GOT3 (cell line): ENCODE measurements around the gene BRD4.
"Not testable (repeated sequence)": the region's sequence is repeated elsewhere in the genome, so short reads cannot be mapped to it uniquely, and the experiment has no call there.

Source experiments
- DNase-seq: peaks from one replicate; lab custom pipeline; 2025; ENCODE audit warnings: mixed read lengths; lab: John Stamatoyannopoulos, UW

BRD4 gene

DNA sequence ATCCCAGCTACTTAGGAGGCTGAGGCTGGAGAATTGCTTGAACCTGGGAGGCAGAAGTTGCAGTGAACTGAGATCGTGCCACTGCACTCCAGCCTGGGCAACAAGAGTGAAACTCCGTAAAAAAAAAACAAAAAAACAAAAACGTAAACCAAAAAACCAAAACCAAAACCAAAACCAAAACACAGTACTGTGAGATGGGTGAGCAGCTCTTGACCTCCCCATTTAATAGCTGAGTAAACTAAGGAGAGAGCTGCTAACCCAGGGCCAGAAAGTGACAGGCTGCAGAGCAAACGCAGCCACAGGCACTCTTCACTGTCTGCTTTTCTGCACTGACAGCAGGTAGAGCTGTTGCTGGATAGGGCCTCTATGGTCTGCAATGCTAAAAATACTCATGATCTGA lies 27.7 kb upstream of the BRD4 start:
- DNase-seq, result not testable (repeated sequence)

DNA sequence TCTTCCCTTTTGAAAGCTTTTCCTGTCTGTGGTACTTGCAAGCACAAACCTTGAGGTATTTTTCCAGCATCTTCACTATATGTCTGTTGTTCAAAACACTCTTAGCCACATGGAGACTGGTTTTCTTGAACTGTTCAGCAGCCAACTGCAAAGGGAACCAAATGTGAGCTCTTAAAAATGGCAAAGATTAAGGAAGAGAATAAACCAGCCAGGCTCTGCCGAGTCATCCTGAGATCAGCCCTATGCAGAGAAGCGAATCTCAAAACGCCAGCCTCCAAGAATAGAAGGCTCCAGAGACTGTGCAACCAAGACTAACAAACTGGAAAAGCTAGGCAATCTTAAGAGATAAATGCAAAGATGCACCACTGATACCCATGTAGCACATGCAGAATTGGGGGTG lies 26.6 kb upstream of the BRD4 start:
- no peak for DNase-seq

DNA sequence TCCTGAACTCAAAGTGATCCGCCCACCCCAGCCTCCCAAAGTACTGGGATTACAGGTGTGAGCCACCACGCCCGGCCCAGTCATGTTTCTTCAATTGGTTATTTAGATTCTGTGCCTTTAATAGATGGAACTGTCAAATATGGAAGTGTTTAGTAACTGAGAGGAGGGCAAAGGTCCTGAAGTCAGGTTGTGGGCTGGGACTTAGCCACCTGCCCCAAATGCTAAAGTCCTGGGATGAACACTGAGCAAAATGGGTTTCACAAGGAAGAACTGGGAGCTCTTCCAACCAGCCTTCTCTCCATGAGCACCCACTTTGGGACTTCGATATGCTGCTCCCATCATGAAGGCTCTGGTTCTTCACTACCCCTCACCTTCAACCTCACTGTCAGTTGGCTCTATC lies 25.6 kb upstream of the BRD4 start:
- DNase-seq, result no peak

DNA sequence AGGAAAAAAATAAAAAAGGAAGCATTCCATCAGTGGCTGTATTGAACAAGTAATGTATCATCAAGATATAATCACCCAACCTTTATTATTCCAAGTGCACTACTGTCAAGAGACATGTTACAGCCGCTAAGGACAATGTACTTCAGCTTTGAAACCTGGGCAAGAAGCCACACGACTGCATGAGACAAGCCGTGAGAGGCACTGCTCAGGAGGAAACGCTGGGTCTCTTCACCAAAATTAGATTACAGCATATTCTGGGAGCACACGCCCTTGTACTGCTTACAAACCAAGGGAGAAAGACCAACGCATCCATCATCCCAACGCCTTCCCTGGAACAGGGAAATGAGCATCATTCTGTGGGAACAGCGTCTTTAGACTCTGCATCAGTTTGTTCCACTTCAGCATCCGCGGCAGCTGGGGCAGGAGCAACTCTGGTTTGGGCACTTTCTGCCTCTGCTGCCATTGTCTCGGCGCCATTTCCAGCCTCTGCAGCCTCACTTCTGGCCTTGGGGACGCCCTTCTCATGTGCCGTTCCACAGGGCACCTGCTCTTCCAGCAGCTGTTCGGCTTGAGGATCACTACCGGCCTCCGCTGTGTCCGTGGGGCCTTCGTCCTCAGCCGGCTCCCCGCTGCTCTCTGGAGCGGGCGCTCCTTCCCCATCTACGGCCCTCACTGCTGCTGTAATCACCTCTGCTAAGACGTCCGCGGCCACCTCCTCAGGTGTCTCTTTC lies 22.4 kb upstream of the BRD4 start:
- no peak for DNase-seq

DNA sequence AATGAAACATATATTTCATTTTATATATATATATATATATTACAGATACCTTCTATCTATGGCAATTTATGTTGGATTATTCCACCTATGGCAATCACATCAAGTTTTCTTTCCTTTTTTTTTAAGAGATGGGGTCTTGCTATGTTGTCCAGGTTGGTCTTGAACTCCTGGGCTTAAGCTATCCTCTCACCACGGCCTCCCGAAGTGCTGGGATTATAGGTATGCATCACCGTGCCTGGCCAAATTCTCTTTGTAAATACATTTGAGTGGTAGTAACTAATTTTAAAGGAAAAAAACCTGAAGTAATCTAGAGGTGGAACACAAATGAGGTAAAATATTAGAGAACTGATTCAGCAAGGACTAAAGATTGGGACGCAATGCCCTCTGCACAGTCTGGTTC lies 21.6 kb upstream of the BRD4 start:
- no peak for DNase-seq

DNA sequence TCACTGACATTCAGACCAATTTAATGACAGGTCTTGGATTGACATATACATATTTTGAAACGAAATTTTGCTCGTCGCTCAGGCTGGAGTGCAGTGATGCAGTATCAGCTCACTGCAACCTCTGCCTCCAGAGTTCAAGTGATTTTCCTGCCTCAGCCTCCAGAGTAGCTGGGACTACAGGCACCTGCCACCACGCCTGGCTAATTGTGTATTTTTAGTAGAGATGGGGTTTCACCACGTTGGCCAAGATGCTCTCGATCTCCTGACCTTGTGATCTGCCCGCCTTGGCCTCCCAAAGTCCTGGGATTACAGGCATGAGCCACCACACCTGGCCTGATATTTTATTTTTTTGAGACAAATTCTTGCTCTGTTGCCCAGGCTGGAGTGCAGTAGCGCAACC lies 20.2 kb upstream of the BRD4 start:
- DNase-seq, result not testable (repeated sequence)

DNA sequence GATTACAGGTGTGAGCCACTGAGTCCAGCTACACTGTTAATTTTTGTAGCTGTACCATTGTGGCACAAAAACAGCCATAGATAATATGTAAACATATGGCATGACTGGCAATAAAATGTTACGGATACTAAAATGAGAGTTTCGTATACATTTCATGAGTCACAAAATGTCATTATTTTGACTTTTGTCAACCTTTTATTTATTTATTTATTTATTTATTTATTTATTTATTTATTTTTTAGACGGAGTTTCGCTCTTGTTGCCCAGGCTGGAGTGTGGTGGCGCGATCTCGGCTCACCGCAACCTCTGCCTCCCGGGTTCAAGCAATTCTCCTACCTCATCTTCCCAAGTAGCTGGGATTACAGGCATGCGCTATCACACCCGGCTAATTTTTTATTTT lies 9.0 kb upstream of the BRD4 start:
- not testable (repeated sequence) for DNase-seq

DNA sequence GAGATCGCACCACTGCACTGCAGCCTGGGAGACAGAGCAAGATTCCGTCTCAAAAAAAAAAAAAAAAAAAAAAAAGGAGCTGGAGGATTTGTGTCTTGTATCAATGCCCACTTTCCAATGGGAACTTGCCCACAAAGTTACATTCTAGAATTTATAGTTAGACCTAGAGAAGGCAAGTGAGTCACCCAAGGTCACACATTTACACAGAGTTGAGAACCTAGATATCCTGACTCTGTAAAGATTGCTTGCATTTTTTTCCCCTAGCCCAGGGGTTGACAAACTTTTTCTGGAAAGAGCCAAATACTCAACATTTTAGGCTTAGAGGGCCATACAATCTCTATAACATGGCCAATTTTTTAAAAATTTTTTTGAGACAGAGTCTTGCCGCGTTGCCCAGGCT lies 7.7 kb upstream of the BRD4 start:
- DNase-seq, result no peak

DNA sequence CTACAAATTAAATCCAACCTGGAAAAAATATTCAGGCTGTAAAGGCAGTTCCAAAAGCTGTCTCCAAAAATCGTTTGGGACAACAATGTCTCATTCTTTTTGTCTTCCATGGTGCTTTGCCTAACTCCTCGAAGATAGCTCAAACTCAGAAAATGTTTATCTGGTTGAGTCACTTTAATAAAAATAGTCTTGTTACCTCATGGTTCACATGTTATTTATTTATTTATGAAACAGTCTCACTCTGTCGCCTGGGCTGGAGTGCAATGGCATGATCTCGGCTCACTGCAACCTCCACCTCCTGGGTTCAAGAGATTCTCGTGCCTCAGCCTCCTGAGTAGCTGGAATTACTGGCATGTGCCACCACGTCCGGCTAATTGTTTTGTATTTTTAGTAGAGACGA lies 4.9 kb upstream of the BRD4 start:
- DNase-seq, result no peak

DNA sequence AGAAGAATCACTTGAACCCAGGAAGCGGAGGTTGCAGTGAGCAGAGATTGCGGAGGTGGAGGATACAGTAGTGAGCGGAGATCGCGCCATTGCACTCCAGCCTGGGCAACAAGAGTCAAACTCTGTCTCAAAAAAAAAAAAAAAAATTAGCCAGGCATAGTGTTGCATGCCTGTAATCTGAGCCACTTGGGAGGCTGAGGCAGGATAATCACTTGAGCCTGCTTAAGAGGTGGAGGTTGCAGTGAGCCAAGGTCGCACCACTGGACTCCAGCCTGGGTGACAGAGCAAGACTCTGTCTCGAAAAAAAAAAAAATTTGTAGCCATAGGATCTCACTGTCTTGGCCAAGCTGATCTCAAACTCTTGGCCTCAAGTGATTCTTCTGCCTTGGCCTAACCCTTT lies 3.7 kb upstream of the BRD4 start:
- not testable (repeated sequence) for DNase-seq

DNA sequence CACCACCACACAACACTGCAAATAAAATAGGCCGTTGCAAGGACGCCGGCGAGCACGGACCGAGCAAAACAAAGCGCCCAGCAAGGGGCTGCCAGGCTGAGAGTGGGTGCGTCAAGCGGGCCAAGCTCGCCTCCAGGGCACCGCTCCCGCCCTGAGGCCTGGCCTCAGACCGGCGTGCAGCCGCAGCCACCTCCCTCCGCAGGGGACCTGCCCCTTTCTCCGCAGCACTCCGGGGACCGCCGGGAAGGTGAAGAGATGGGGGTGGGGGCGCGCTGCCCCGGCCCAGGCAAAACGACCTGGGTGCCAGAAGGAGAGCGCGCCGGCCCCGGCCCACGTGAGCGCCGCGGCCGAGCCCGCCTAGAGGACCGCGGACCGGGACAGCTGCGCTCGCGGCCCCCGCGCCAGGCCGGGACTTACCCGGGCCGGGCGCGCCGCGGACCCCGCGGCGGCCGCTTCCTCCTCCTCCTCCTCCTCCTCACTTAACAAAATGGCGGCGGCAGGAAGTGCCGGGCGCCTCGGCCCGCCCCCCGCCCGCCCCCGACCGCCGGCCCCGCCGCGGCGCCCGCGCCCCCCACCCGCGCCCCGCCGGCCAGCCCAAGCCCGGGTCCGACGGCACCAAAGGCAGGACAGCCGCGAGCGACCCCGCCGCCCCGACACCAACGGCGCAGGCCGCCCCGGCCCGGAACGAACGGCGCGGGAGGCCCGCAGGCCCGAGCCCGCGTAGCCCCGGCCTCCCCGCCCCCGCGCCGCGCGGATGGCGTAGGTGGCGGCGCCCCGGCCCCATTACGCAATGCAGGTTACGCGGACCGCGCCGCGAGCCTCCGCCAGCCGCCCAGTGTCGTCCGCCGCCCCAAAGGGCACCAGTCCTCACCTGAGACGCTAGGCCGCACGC lies 674 bp downstream of the BRD4 start:
- peak; percentile 28 for DNase-seq

DNA sequence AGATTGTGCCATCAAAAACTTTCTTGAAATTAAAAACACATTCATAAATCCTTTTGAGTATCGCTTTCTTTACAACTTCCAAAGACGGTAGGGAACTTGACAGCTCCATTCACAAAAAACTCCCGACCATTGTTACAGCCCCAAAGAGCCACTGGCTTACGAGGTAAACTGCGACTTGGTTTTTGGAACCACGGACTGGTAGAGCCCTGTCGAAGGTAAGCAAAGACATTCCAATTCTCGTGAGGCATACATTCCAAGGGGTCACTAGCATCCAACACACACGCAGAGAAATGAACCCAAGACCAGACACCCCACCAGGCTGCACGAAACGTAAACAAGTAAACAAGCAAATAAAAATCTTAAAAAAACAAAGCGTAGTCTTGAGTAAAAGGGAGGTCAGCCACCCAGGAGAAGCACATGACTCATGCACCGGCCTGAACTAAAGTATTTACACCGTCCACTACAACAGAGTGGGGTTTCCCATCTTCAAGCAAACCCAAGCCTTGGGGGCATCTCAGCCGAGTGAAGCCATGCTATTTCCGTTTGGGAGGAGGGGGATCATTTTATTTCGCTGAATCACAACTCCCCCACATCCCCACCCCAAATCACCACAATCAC lies 1.4 kb downstream of the BRD4 start:
- DNase-seq, result no peak

DNA sequence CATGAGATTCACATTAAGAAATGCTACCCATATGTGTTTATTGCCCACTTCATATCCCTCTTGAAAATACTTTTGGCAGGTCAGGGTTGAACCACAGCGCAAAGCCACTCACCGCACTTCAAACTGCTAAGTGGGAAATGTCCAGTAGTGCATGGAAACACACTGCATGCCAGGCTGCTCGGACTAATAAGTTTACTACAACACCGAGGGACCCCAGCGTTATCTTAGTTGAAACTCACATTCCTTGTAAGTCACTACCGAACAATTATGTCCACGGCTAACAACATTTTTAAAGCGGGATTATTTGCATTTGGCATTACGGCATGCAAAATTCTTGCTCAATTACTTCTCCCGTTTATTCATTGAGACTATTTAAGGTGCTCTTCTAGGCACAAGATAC lies 4.0 kb downstream of the BRD4 start:
- no peak for DNase-seq

DNA sequence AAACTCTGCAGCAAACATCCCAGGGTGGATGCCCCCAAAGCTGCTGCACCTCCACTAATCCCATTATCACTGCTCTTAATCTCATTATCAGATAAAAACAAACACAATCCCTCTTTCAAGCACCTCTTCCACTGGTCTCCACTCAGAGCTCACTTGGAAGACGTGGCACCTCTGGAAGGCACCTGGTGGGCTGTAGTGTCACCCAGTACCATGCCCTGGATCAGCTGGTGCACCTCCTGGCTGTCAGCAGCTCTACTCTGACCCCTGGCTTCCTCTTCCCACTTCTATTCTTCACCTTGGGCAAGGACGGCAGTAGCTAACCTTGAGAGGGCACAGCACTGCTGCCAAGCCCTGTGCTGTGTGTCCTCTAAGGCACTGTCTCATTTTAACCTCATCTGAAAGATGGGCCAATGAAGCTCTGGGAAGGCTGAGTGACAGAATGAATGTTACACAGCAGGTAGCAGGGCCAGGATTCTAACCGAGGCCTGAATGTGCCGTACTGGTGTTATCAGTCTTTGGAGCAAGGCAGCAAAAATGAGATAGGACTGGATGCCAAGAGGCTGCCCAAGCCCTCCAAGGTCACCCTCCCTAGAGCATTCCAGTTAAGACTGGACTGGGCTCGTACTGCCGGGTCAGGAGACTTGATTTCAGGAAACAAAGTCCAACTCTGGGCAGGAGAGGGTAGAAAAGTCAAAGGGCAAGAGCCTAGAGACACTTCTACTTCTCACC lies 7.4 kb downstream of the BRD4 start:
- DNase-seq, result no peak

DNA sequence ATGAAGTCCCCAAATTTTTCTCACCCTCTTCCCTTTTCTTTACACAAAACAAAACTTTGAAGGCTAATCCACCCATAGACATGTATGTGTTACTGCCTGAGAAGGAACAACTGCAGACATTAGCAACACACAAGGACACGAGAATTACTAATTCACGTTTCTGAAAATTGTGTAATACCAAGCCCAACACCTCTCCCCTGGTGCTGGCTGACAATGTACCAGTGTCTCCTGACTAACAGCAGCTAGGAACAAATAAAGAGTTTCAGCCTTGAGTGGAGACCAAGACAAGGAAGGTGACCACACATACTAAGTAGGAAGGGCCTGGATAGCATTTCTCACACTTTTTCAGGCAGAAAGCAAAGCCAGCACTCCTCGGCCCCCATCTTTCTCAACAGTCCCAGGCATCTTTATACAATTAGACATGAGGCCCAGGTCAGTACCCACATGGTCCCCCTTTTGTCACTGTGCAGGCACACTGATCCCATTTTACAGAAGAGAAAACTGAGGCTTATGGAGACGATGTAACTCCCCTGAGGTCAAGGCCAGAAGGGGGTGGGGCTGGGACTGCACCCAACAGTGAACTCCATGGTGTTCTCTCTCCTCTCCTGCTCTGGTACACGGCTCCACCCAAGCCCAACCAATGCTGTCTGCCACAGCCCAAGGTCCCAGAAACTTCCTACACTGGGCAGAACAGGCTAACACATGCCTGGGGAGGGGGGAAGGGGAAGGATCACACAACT lies 8.7 kb downstream of the BRD4 start:
- no peak for DNase-seq

DNA sequence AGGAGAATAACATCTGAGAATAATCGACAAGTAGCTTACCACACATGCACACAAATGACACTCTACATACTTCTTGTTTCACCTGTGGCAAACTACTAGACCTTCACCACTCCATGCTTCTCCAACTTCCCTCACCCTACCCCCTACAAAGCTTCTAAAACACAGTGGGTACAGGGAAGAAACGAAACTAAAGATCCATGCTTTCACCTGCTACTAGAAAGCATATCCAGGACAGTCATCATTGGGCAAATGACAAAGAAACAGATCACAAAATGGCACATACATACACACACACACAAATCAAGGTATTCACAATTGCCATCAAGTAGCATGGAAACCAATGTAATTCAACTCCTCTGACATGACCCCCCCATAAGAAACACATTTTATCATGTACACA lies 10.6 kb downstream of the BRD4 start:
- no peak for DNase-seq

DNA sequence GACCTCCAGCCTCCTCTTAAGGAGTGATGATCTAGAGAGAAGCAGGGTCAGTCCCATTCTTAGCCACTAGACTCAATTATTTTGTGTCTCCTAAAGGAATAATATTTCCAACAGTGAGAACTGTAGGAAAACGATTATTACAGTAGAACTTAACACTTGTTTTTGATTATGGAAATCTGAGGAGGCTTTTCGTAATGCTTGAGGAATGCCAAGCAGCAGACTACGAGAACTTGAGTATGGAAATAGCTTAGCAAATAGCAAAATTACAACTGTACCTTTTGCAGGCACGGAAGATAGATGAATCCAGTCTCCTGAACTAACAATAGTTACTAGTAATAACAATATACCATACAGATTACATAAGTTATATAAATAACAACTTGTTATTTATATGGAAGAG lies 12.2 kb downstream of the BRD4 start:
- no peak for DNase-seq

DNA sequence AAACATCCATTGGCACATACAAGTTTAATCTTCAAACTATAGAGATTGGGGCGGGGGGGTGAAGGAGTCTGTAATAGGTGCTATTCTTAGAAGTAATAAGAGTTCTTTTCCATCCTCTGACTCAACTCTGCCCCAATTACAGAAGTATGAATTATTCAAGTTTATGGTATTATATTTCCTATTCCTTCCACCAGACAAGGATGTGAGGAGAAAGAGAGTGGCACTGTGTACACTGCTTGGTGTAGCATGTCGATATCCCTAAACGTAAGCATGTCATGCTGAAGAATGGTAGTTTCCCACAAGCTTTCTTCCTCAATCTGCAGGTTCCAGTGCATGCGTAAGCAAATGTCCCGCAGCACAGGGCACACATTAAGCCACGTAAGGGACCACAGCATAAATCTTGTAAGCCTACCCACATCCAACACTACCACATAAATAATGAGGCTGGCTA lies 14.1 kb downstream of the BRD4 start:
- no peak for DNase-seq

DNA sequence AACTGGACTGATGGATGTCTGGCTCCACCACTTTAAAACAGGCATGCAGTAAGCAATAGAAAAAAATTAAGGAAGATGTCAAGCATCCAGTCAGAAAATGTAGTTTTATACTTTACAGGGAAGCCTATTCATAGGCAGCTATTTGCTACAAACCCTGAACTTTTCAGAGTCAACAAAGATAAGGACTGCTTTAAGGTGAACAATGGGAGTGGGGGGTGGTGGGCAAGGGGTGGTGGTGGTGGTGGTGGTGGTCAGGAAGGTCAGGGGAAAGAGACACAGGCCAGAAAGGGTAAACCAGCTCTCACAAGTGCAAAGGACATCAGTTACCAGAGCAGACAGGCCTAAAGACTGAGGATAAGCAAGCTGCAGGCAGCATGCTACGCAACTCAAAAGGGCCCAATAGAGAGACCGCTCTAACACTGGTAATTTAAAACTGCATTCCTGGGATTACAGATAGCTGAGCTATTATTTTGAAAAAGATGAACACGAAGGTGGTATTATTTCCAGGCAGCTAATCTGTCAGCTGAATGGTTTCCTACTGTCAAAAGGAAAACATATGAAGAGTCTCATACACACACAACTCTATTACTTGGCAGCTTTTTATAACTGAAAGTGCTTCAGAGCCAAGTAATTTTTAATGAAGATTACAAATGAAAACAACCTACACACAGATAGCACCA lies 14.8 kb downstream of the BRD4 start:
- no peak for DNase-seq

DNA sequence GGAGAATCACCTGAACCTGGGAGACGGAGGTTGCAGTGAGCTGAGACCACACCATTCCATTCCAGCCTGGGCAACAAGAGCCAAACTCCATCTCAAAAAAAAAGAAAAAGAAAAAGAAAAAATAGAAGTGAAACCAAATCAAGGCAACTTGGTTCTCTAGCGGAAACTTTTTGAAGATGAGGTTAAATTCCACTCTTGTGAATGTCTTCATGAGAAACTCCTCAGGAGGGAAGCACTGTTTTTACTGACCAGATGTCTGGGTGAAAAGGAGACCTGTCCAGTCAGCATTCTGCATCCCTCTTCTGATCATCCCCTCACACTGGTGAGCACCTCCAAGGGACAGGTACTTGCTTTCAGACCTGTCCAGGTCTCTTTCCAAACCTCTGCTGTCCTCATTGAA lies 15.8 kb downstream of the BRD4 start:
- DNase-seq, result no peak

DNA sequence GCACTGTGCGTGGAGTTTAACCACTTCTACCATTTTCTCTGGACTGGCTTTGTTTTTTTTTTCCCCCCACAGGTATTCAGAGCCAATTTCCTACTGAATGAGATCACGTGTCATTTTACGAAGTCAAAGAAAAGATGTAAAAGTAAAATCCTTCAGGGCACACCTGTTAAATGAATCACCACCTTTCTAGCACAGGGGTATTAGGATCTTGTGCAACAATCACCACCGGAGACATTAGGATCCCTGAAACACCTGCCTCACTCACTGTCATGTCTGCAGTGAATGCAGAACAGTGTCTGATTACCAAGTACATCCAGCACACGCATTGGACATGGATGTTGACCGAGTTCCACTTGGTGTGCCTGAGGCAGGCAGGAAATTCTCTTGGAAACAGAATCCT lies 17.2 kb downstream of the BRD4 start:
- DNase-seq, result no peak
